Activated CD4-positive, alpha-beta T cell treated with anti-CD3 and anti-CD28 coated beads, Interleukin-10, Interleukin-2, amounts not matched to agents 100 ng/mL and 50 ng/mL, durations not matched to agents 16 hours and 8 hours (primary cell): ENCODE data around the gene PALM3.

Source experiments
- DNase-seq: peaks from one replicate; pipeline ENCODE4 v3.0.0-alpha.2; 2020

Gene PALM3, protein sequence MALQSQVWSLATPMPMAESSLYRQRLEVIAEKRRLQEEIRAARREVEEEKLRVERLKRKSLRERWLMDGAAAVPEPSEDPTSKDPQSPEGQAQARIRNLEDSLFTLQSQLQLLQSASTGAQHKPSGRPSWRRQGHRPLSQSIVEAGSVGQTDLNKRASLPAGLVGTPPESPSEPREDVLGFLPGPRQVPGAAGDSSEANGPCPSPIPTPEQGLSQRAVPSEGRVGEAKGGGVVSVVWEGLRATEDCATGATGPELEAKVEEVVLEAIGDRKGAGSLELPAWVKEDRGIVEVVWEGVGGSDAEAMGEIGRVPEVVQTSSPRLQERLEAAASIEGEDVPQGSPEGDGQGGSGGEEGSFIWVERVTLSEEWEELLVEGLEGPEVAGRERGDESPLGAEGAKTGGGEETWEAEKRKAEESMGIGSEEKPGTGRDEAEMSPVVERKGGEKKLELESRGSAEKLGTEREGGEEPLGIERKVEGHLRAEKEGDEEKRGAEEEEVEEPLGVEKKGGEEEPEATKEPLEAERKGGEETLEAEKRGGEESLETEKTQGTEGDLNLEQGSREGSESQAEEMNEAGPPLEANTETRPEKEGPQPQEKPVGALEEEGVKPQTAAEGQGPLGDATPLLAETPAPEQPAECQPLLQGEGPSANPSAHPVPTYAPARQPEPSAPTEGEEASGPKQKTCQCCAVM

DNA sequence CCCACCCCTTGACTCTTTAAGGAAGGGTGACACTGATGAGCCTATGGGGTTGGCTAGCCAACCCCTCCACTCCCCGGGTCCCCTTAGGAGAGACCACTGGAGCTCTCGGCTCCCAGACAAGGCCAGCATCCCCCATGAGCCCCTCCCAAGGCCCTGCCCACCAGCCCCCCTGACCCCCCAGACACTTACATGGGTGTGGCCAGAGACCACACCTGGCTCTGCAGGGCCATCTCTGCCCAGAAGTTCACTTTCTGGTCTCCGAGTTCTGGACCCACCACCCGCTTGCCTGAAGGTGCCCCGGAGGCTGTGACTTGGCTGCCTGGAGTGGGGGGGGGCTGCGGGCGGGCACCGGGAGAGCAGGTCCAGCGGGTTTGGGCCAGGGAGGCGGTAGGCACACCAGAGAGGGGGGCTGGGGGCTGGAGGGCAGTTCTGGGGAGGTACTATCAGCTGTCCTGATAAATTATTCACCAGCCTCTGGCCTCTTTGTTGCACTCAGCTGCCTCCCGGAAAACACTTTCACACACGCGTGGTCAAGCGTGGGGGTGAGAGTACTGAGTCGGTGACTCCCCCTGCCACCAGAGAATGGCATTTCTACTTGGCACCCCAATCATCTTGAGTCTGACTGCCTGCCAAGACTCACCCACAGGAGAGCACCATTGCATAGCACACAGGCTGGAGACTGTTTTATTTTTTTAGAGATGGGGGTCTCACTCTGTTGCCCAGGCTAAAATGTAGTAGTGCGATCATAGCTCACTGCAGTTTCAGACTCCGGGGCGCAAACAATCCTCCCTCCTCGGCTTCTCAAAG is at the start of gene PALM3:
Gene PALM3, minus strand, starts transcription at position 326 of the 807 bp plus-strand sequence. Its CDS starts 96 bp downstream, at position 230.
- no peak for DNase-seq

DNA sequence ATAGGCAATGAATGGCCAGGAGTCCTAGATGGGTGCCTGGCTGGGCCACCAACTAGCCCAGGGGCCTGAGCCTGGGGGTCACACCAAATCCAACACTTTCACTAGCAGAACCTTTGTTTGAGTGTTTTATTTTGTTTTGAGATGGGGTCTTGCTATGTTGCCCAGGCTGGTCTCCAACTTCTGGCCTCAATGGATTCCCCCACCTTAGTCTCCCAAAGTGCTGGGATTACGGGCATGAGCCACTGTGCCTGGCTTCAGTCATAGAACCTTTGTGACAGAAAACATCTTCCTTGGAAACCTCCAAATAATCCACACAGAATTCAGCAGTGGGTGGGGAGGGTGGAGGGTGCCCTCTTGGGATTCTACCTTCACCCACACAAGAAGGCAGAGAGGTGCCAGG is 49.6 kb upstream of the PALM3 start:
- DNase-seq, result no peak

DNA sequence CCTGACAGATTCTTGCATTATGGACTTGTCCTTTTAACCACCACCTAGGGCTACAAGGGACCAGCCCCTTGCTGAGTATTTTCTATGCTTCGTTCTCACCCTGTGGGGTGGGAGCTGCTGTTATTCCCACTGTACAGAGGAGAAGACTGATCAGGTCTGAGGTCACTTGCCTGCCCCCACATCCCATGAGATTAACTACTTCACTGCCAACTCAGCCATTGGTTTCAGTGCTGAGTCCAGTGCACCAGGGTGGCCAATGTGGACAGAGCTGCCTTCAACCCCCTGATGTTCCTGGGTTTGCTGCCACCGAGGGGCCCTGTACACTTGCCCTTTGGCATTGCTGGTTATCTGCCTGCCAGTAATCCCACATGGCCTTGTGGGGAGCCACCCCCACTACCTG is 48.8 kb upstream of the PALM3 start:
- no peak for DNase-seq

- DNase-seq, result no peak
Measured at GRCh38 chr19:14107581-14108461, 45.9 kb upstream of the PALM3 start.

- no peak for DNase-seq
Measured at GRCh38 chr19:14106840-14107239, 45.0 kb upstream of the PALM3 start.

GRCh38 chr19:14105680-14106079 is 43.8 kb upstream of the PALM3 start:
- DNase-seq, result no peak

GRCh38 chr19:14103310-14103709 is 41.4 kb upstream of the PALM3 start:
- no peak for DNase-seq

DNA sequence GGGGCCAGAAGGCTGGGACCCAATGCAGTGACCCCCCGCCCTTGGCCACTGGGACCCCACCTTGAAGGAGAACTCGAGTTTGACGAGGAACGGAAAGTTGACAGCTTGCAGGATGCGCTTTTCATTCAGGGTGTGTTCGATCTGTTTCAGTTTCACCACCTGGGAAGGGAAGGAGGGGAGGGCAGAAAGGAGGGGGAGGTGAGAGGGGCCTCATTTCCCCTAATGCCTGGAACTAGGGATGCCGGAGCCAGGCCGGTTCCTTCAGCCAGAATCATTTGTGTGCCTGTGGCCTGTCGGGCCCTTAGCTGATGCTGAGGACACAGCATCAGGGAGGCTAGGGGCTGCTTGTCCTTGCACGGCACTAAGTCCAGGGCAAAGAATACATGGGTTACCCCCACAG is 40.9 kb upstream of the PALM3 start:
- no peak for DNase-seq

- DNase-seq, result no peak
Measured at GRCh38 chr19:14102102-14102696, 40.3 kb upstream of the PALM3 start.

- no peak for DNase-seq
Measured at GRCh38 chr19:14101003-14101545, 39.2 kb upstream of the PALM3 start.

- DNase-seq, result no peak
Measured at GRCh38 chr19:14097532-14098151, 35.8 kb upstream of the PALM3 start.

- no peak for DNase-seq
Measured at GRCh38 chr19:14096272-14096992, 34.6 kb upstream of the PALM3 start.

DNA sequence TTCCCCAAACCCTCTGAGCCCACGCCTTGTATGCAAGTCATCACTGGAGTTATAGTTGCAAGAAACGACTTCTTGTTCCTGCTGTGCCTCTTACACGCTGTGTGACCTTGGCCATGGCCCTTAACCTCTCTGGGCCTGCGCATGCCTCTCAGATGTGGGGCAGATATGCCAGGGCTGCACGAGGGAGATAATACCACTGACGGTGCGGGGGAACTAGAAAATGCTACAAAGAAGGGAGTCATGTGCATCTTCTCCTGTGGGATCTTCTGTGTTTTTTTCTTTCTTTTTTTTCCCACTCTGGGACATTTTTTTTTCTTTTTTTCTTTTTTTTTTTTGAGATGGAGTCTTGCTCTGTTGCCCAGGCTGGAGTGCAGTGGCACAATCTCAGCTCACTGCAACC is 33.0 kb upstream of the PALM3 start:
- no peak for DNase-seq

DNA sequence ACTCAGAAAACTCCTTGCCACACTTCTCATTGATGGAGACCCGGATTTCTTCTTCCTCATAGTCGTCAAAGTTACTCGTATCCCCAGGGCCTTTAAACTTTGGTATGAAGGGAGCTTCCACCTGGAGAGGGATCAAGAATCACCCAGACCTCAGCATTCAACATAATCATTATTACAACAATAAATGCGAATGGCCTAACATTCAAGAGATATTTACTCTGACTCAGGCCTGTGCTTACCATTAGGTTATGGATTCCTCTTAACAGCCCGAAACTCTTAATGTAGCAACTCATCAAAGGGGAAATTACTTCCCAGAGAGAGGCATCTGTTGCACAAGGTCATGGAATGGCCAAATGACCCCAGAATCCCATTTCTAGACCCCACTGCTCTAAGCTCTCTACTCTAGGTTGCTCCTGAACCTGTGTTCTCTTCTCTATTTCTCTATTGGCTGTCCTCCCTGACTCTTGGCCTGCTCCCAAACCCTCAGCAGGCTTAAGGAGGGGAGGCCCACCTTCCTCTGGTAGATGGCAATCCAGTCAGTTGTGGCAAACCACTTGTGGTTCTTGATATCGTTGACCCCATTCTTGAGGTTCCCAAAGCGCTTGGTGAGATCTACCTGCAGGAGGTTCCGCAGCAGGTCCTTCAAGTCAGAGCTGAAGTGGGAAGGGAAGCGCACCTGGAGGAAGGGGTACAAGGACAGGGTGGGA is 31.4 kb upstream of the PALM3 start:
- DNase-seq, result no peak

- DNase-seq, result no peak
Measured at GRCh38 chr19:14091813-14092462, 30.1 kb upstream of the PALM3 start.

DNA sequence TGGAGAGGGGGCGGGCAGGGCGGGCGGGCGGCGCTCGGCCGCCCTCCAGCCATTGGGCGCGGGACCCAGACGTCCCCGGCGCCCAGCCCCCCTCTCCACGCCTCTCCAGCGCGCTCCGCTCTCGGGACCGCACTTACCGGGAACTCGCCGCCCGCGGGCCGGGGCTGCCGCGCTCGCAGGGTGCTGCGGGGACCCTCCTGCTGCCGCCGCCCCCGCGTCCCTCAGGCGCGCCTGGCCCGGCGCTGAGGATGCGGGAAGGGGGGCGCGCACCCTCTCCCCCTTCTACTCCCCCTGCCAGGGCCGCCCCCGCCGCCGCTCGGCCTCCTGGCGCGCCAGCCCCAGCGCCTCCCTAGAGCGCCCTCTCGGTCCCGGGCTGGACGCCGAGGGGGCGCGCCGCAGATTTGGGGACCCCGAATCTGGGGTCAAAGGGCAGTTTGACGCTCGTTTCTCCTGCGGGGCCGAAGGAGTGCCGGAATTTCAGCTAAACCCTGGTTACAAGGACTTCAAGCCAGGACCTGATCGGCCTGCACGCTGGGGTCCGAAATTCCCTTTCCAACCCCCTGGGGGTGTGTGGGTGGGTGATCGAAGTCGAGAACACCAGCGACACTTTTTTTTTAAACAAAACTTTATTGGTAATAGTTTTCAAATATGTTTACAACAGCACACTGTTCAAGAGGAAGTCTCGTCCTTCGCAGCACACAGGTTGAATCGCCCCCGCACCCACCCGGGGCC is 29.4 kb upstream of the PALM3 start:
- peak; percentile 54 for DNase-seq

DNA sequence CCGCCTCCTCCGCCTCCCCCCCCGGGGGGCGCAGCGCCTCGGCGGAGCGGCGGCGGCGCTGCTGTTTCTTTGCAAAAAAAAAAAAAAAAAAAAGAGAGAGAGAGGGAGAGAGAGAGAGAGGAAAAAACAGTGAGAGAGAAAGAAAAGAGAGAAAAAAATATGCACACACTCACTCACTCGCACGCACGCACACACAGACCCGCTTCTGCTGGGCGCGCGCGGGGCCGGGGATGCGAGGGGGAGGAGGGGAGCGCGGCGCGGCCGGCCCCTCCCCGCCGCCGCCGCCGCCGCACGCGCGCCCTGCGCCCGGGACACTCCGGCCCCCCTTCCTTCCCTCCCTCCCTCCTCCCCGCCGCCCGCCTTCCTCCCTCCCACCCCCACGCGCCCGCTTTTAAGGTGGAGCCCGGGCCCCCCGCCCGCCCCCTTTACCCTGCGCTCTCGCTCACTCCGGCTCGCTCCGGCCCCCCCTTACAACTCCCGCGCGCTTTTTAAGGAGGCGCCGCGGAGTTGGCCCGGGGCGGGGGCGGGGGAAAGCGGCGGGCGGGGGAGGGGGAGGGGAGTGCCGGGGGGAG is 28.7 kb upstream of the PALM3 start, which contains the start of gene SAMD1:
Gene SAMD1, minus strand, starts transcription at position 243 of the 572 bp plus-strand sequence.
- peak; percentile 84 for DNase-seq
